GM19397 (cell line): ENCODE results near the gene TBCC.

Experiments
- ATAC-seq: cut with Tn5 transposase; IDR thresholded peaks from one replicate; pipeline ENCODE4 v1.9.1; 2021; ENCODE audit warnings: mild to moderate bottlenecking, moderate library complexity; ENCODE audit not compliant: unreplicated experiment

The TBCC gene

GRCh38 chr6:42697268-42697655 lies 48.6 kb downstream of the TBCC start:
- no peak for ATAC-seq

- ATAC-seq: no peak
Observed at GRCh38 chr6:42696526-42697267, 49.2 kb downstream of the TBCC start.

GRCh38 chr6:42694586-42694985 lies 51.3 kb downstream of the TBCC start:
- no peak for ATAC-seq
